H1 (cell line): ENCODE data around the gene SPIRE1. TPM values are rescaled to one million over a fixed set of nuclear protein-coding genes. Genes with fewer than 3 reads are reported as not detected.

ENCODE experiments used
- BACH1 ChIP-seq: IDR thresholded peaks from 2 replicates; pipeline ENCODE4 v1.6.1; 2012; ENCODE audit warnings: low read length, improper control_type of control experiment
- CBX8 ChIP-seq: fragments of 300-800, 300-1000 bp; sonication (generic); IDR thresholded peaks from 2 replicates; pipeline ENCODE4 v1.7.1; 2016; ENCODE audit warnings: low read depth, low read length, borderline replicate concordance
- CEBPB ChIP-seq: IDR thresholded peaks from 2 replicates; pipeline ENCODE4 v1.6.1; 2012; ENCODE audit warnings: low read depth, low read length
- CHD1 ChIP-seq: IDR thresholded peaks from 2 replicates; pipeline ENCODE4 v1.6.1; 2012; ENCODE audit warnings: low read depth, low read length, improper control_type of control experiment
- GABPA ChIP-seq: IDR thresholded peaks from 2 replicates; pipeline ENCODE4 v1.6.1; 2011; ENCODE audit warnings: mild to moderate bottlenecking, low read length, moderate library complexity, borderline replicate concordance; ENCODE audit not compliant: insufficient read depth
- JUN ChIP-seq: IDR thresholded peaks from 2 replicates; pipeline ENCODE4 v1.6.1; 2011; ENCODE audit warnings: low read depth, mild to moderate bottlenecking, improper control_type of control experiment, low read length
- KDM5A ChIP-seq: fragments of 200-600 bp; IDR thresholded peaks from 2 replicates; pipeline ENCODE4 v1.7.1; 2012; ENCODE audit warnings: mild to moderate bottlenecking, low read length, inconsistent platforms, mixed read lengths
- MAFK ChIP-seq: IDR thresholded peaks from 2 replicates; pipeline ENCODE4 v1.6.1; 2012; ENCODE audit warnings: low read depth, mild to moderate bottlenecking, improper control_type of control experiment, low read length
- NANOG ChIP-seq: IDR thresholded peaks from 2 replicates; pipeline ENCODE4 v1.6.1; 2011; ENCODE audit warnings: low read length, low read depth, mild to moderate bottlenecking, inconsistent platforms; ENCODE audit not compliant: insufficient read depth, poor library complexity, severe bottlenecking
- POLR2A ChIP-seq, 2 experiments: IDR thresholded peaks; 1 replicate in 1 of 2; 2 replicates in 1 of 2; pipeline ENCODE4 v1.6.1; 2011; ENCODE audit warnings: low read depth in 2 of 2, low read length in 2 of 2, mild to moderate bottlenecking in 2 of 2; ENCODE audit errors: control extremely low read depth in 1 of 2
- POLR2AphosphoS5 ChIP-seq: IDR thresholded peaks from 2 replicates; pipeline ENCODE4 v1.6.1; 2011; ENCODE audit warnings: low read depth, low read length
- POU5F1 ChIP-seq: IDR thresholded peaks from 2 replicates; pipeline ENCODE4 v1.6.1; 2011; ENCODE audit warnings: low read depth, mild to moderate bottlenecking, low read length, moderate library complexity
- RAD21 ChIP-seq, 2 experiments: IDR thresholded peaks in 1 of 2; conservative IDR thresholded peaks in 1 of 2; 2 replicates each; pipeline ENCODE4 v1.6.1; 2011; ENCODE audit warnings: low read depth in 2 of 2, low read length in 2 of 2, improper control_type of control experiment in 1 of 2, inconsistent platforms in 1 of 2, mild to moderate bottlenecking in 1 of 2, moderate library complexity in 1 of 2
- RFX5 ChIP-seq: IDR thresholded peaks from 2 replicates; pipeline ENCODE4 v1.6.1; 2011; ENCODE audit warnings: low read depth, low read length, improper control_type of control experiment, borderline replicate concordance
- SIN3A ChIP-seq, 2 experiments: IDR thresholded peaks in 1 of 2; conservative IDR thresholded peaks in 1 of 2; 2 replicates each; pipeline ENCODE4 v1.6.1; 2011 to 2012; ENCODE audit warnings: low read length in 2 of 2, improper control_type of control experiment in 1 of 2, low read depth in 1 of 2, mild to moderate bottlenecking in 1 of 2
- SIRT6 ChIP-seq: IDR thresholded peaks from one replicate; pipeline ENCODE4 v1.7.1; 2012; ENCODE audit warnings: low read length, inconsistent platforms
- SP1 ChIP-seq: IDR thresholded peaks from 2 replicates; pipeline ENCODE4 v1.6.1; 2011; ENCODE audit warnings: low read depth, low read length
- TEAD4 ChIP-seq: IDR thresholded peaks from 2 replicates; pipeline ENCODE4 v1.6.1; 2012; ENCODE audit warnings: low read depth, low read length, inconsistent platforms, mixed read lengths
- ZNF274 ChIP-seq: IDR thresholded peaks from 2 replicates; pipeline ENCODE4 v1.7.0; 2012; ENCODE audit warnings: low read length, borderline replicate concordance; ENCODE audit errors: extremely low read depth
- polyA plus RNA-seq, 7 experiments: library from polyadenylated mRNA; depleted of rRNA in 3 of 7; stranded (reverse) in 5 of 7; unstranded in 2 of 7; fragments of >200 nt in 5 of 7; fragments of 200-250 nt in 2 of 7; gene quantifications; 1 replicate in 5 of 7; 2 replicates in 1 of 7; 4 replicates in 1 of 7; pipeline versions ENCODE4 v1.2.1 to v1.2.3, GENCODE V29; 2011 to 2013; ENCODE audit warnings: missing spikeins in 2 of 7, mixed read lengths in 2 of 7
- total RNA-seq: library from RNA; stranded (reverse); fragmentation: NEBNext Ultra II Directional; extraction: Animal tissue kit (Norgen Biotek cat#: 25700); gene quantifications from 2 replicates; pipeline ENCODE4 v1.2.1, GENCODE V29; 2021
- TF ChIP-seq, protein P1 (sequence below): IDR thresholded peaks from 2 replicates; pipeline ENCODE4 v1.6.1; 2011; ENCODE audit warnings: low read depth, mild to moderate bottlenecking, low read length; ENCODE audit not compliant: insufficient read depth
- TF ChIP-seq, protein P2 (sequence below), 3 experiments: IDR thresholded peaks; 1 replicate in 2 of 3; 2 replicates in 1 of 3; pipeline versions ENCODE4 v1.5.1 to v1.6.1; 2011; ENCODE audit warnings: low read length in 3 of 3, mild to moderate bottlenecking in 3 of 3, inconsistent platforms in 2 of 3, low read depth in 1 of 3, moderate library complexity in 1 of 3; ENCODE audit not compliant: insufficient read depth in 1 of 3; ENCODE audit errors: control extremely low read depth in 1 of 3

SPIRE1 gene
- total and polyA plus RNA-seq, 2 of the 8 experiments (the other 6 are each of a cell fraction or from before 2014, with no cell fraction given), result 6.0 to 21.5 TPM

DNA sequence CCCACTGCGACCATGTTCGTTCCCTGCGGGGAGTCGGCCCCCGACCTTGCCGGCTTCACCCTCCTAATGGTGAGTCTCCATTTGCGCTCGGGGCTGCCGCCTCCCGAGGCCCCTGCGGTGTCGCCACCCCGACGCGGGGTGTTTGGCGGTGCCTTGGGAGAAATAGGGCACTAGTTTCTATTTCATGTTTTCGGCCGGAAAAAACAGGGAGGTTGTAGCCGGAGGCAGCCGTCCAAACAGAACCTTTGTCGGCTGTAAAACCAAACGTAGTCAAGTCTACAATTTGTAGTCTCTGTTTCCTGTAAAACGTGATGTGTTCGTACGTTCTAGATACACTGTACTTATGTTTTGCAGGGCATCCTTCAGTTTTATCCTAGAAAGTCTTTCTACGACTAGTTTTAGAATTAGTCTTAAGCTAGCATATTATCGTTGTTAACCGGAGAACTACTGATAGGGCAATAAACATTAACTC, 45.2 kb upstream of the SPIRE1 start (continued):
- TF ChIP-seq SIRT6 (no peak), CBX8 (no peak), CHD1 (no peak), KDM5A (0 out of 2 replicates have a peak, but pooled peaks have one; percentile 41), TEAD4 (no peak), SP1 (no peak), POLR2AphosphoS5 (no peak), POU5F1 (no peak), RFX5 (no peak), GABPA (no peak), POLR2A (IDR thresholded peaks at IDR 0.05; ENCODE audit: control extremely low read depth in 1 of 2, low read depth in 2 of 2, low read length in 2 of 2) (no peak), ZNF274 (no peak), JUN (no peak), NANOG (no peak), RAD21 (IDR thresholded peaks at IDR 0.05 in 1 of 2, conservative IDR thresholded peaks at IDR 0.05 in 1 of 2; ENCODE audit: low read depth in 2 of 2, low read length in 2 of 2) (no peak), CEBPB (no peak), MAFK (no peak), SIN3A (conservative IDR thresholded peaks at IDR 0.05 in 1 of 2, IDR thresholded peaks at IDR 0.05 in 1 of 2; ENCODE audit: low read depth in 1 of 2, low read length in 2 of 2) (0 out of 4 replicates have a peak, but pooled peaks have one; percentile 17 to 27), BACH1 (no peak)
- TF ChIP-seq, protein P1, sequence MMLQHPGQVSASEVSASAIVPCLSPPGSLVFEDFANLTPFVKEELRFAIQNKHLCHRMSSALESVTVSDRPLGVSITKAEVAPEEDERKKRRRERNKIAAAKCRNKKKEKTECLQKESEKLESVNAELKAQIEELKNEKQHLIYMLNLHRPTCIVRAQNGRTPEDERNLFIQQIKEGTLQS, result no peak
- TF ChIP-seq, protein P2, sequence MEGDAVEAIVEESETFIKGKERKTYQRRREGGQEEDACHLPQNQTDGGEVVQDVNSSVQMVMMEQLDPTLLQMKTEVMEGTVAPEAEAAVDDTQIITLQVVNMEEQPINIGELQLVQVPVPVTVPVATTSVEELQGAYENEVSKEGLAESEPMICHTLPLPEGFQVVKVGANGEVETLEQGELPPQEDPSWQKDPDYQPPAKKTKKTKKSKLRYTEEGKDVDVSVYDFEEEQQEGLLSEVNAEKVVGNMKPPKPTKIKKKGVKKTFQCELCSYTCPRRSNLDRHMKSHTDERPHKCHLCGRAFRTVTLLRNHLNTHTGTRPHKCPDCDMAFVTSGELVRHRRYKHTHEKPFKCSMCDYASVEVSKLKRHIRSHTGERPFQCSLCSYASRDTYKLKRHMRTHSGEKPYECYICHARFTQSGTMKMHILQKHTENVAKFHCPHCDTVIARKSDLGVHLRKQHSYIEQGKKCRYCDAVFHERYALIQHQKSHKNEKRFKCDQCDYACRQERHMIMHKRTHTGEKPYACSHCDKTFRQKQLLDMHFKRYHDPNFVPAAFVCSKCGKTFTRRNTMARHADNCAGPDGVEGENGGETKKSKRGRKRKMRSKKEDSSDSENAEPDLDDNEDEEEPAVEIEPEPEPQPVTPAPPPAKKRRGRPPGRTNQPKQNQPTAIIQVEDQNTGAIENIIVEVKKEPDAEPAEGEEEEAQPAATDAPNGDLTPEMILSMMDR (IDR thresholded peaks at IDR 0.05; ENCODE audit: control extremely low read depth in 1 of 3, insufficient read depth in 1 of 3, low read depth in 1 of 3, low read length in 3 of 3), result no peak
